HepG2 (cell line): ENCODE data around the gene TMEM127. TPM values are rescaled to one million over a fixed set of nuclear protein-coding genes. Genes with fewer than 3 reads are reported as not detected.

ENCODE experiments used
- ATAC-seq: fragments of 200-7000 bp; cut with Tn5 transposase; 3 replicates; pipeline ENCODE4 v1.9.1; 2020; ENCODE audit warnings: mild to moderate bottlenecking, moderate library complexity
- BruUV-seq: library from RNA; stranded (reverse); fragments of 400-500 nt; replicated peaks from 2 replicates; lab custom pipeline; 2021; lab: Mats Ljungman, UMichigan
- CTCF ChIA-PET: fragments of 300-600 bp; formaldehyde crosslinking; extraction: SDS; loops from one replicate; lab custom pipeline; 2021; ENCODE audit warnings: low total read pairs, inconsistent platforms, low intra/inter-chr PET ratio; lab: Yijun Ruan, JAX
- POLR2A ChIA-PET: fragments of 350-600 bp; sonication (Branson Sonifier 250); formaldehyde crosslinking; loops from one replicate; lab custom pipeline; 2020; ENCODE audit warnings: antibody characterized with exemption, inconsistent platforms; lab: Yijun Ruan, JAX
- DNase-seq: peaks from one replicate; pipeline ENCODE4 v3.0.0-alpha.2; 2015; ENCODE audit warnings: low spot score
- FAIRE-seq: peaks from 3 replicates; lab custom pipeline; 2011; peaks lifted over from hg19 to GRCh38; lab: Jason Lieb, UNC
- H2AFZ ChIP-seq: one replicate; pipeline ENCODE4 v1.6.1; 2011; ENCODE audit warnings: low read length, inconsistent platforms
- H3K27ac ChIP-seq: fragments of 300-600 bp; 3 replicates; pipeline ENCODE4 v1.8.0; 2011; ENCODE audit warnings: mixed run types, mild to moderate bottlenecking, mixed read lengths, low read length, inconsistent platforms; ENCODE audit not compliant: insufficient read depth; ENCODE audit errors: extremely low read length
- H3K27me3 ChIP-seq, 2 experiments: fragments of 200-600 bp in 1 of 2; 2 replicates in 1 of 2; 3 replicates in 1 of 2; pipeline versions ENCODE4 v1.6.0 to v1.8.0; 2011; ENCODE audit warnings: low read length in 2 of 2, mild to moderate bottlenecking in 2 of 2, moderate library complexity in 2 of 2, inconsistent platforms in 1 of 2; ENCODE audit not compliant: insufficient read depth in 2 of 2, control insufficient read depth in 1 of 2
- H3K36me3 ChIP-seq, 2 experiments: fragments of 200-600 bp in 1 of 2; replicated peaks in 1 of 2; 2 replicates in 1 of 2; 3 replicates in 1 of 2; pipeline versions ENCODE4 v1.5.1 to v1.8.0; 2011; ENCODE audit warnings: low read length in 2 of 2, inconsistent platforms in 1 of 2; ENCODE audit not compliant: insufficient read depth in 2 of 2, control insufficient read depth in 1 of 2
- H3K4me1 ChIP-seq: 2 replicates; pipeline ENCODE4 v1.5.1; 2012; ENCODE audit warnings: low read length, inconsistent platforms; ENCODE audit not compliant: insufficient read depth
- H3K4me2 ChIP-seq: 2 replicates; pipeline ENCODE4 v1.6.0; 2011; ENCODE audit warnings: low read depth, low read length, inconsistent platforms
- H3K4me3 ChIP-seq, 3 experiments: fragments of 200-600 bp in 1 of 3; sonication (generic), shearing (Covaris generic) in 1 of 3; replicated peaks in 1 of 3; 2 replicates each; pipeline ENCODE4 v1.5.1; 2011 to 2016; ENCODE audit warnings: low read length in 3 of 3, inconsistent platforms in 2 of 3, low read depth in 2 of 3, mild to moderate bottlenecking in 2 of 3, control low read depth in 1 of 3, mixed read lengths in 1 of 3; ENCODE audit not compliant: insufficient read depth in 1 of 3
- H3K79me2 ChIP-seq: one replicate; pipeline ENCODE4 v1.6.1; 2011; ENCODE audit warnings: low read length, inconsistent platforms; ENCODE audit not compliant: insufficient read depth
- H3K9ac ChIP-seq: 2 replicates; pipeline ENCODE4 v1.6.0; 2011; ENCODE audit warnings: mild to moderate bottlenecking, low read depth, low read length, inconsistent platforms; ENCODE audit not compliant: insufficient read depth
- H3K9me3 ChIP-seq: 2 replicates; pipeline ENCODE4 v1.5.1; 2012; ENCODE audit warnings: mild to moderate bottlenecking, low read length
- H4K20me1 ChIP-seq: 2 replicates; pipeline ENCODE4 v1.6.0; 2011; ENCODE audit warnings: inconsistent platforms, mild to moderate bottlenecking, low read length, moderate library complexity; ENCODE audit not compliant: insufficient read depth
- AHDC1 ChIP-seq: sonication (generic); formaldehyde crosslinking; IDR thresholded peaks from 2 replicates; pipeline ENCODE4 v1.5.1; 2020; ENCODE audit warnings: mild to moderate bottlenecking, missing genetic modification reagents, borderline replicate concordance
- POGK ChIP-seq: sonication (generic); formaldehyde crosslinking; conservative IDR thresholded peaks from 2 replicates; pipeline ENCODE4 v1.8.0; 2022; ENCODE audit warnings: mild to moderate bottlenecking, moderate library complexity, missing genetic modification reagents
- POLR2G ChIP-seq: fragments of 200-400 bp; formaldehyde crosslinking; IDR thresholded peaks from 2 replicates; pipeline ENCODE4 v1.6.1; 2018; ENCODE audit warnings: mild to moderate bottlenecking, low read depth, low read length, moderate library complexity
- PRDM15 ChIP-seq: sonication (generic); formaldehyde crosslinking; IDR thresholded peaks from 2 replicates; pipeline ENCODE4 v1.4.0; 2020; ENCODE audit warnings: missing genetic modification reagents
- SNAPC2 ChIP-seq: sonication (generic); formaldehyde crosslinking; IDR thresholded peaks from 2 replicates; pipeline ENCODE4 v1.8.1; 2022; ENCODE audit warnings: mild to moderate bottlenecking, missing genetic modification reagents
- TCF7 ChIP-seq: sonication (generic); IDR thresholded peaks from 2 replicates; pipeline ENCODE4 v1.6.1; 2016; ENCODE audit warnings: antibody characterized with exemption, low read depth
- ZNF883 ChIP-seq: sonication (generic); formaldehyde crosslinking; IDR thresholded peaks from 2 replicates; pipeline ENCODE4 v1.5.1; 2020; ENCODE audit warnings: mild to moderate bottlenecking, missing genetic modification reagents; ENCODE audit errors: not compliant biosample characterization
- WGBS: methylation state at CpG from one replicate; pipeline ENCODE4 v1.1.6; 2017; ENCODE audit warnings: low lambda C conversion rate; 5-methylcytosine and 5-hydroxymethylcytosine counted together
- in situ Hi-C: cut with HindIII; loops from 2 replicates; pipeline ENCODE4 v1.10.0; 2017; ENCODE audit warnings: low pct_unique_long_range_greater_than_20kb; ENCODE audit not compliant: extremely low pct_ligation_motif_present
- intact Hi-C: fragments of 100-400 bp; cut with micrococcal nuclease; formaldehyde crosslinking; loops from one replicate; pipeline ENCODE4 v1.10.0; 2022; ENCODE audit not compliant: unreplicated experiment
- polyA plus RNA-seq, 8 experiments: library from polyadenylated mRNA; depleted of rRNA in 3 of 8; stranded (reverse) in 7 of 8; unstranded in 1 of 8; fragments of >200 nt; fragmentation: Illumina TruSeq in 4 of 8; extraction: Trizol in 4 of 8; gene quantifications; 2 replicates each; pipeline versions ENCODE4 v1.2.1 to v1.2.3, GENCODE V29; 2011 to 2016; ENCODE audit warnings: low read depth in 4 of 8, missing spikeins in 1 of 8, mixed read lengths in 1 of 8; ENCODE audit not compliant: insufficient read depth in 1 of 8
- total RNA-seq, 5 experiments: library from RNA; depleted of rRNA; stranded (reverse); fragments of >200 nt; fragmentation: Illumina TruSeq; extraction: Trizol; gene quantifications; 2 replicates each; pipeline ENCODE4 v1.2.3, GENCODE V29; 2016; ENCODE audit warnings: low read depth in 1 of 5

TMEM127 gene
- total and polyA plus RNA-seq, 2 of the 13 experiments (the other 11 are each of a cell fraction or from before 2014, with no cell fraction given) = 21.5 to 33.9 TPM

- TF ChIP-seq ZNF883 (CRISPR knock-in tag) (no peak), TCF7 (no peak), POGK (CRISPR knock-in tag) (no peak), SNAPC2 (no peak), POLR2G (no peak)
Observed at GRCh38 chr2:96218508-96219131, 47.2 kb downstream of the TMEM127 start (continued).

GRCh38 chr2:96214554-96214953 lies 51.2 kb downstream of the TMEM127 start:
- 0 out of 2 replicates have a peak, but pooled peaks have one; percentile 28 for TF ChIP-seq PRDM15 (CRISPR knock-in tag)
- no peak for TF ChIP-seq AHDC1 (CRISPR knock-in tag)
- H3K9me3 ChIP-seq = no peaks in the 10 kb centered on the region
- in situ Hi-C loops = no loop called here
- H4K20me1 ChIP-seq = no peaks in the 10 kb centered on the region
- H3K79me2 ChIP-seq = peaks cover 11% of the 10 kb centered on the region
- CTCF ChIA-PET = no interaction called here
- no peak for DNase-seq
- ATAC-seq = no peak
- POLR2A ChIA-PET = no interaction called here
- H3K9ac ChIP-seq = no peak overlapping the region
- no TSS peak for BruUV-seq
- 87% methylated on average over 4 of the region's 4 CpGs for WGBS
- H3K4me1 ChIP-seq = peaks cover 18% of the 10 kb centered on the region
- H3K4me3 ChIP-seq = no peak overlapping the region
- FAIRE-seq = no peak
- no peak overlapping the region for H3K4me2 ChIP-seq
- H3K27me3 ChIP-seq = no peaks in the 10 kb centered on the region
- peaks cover 0 to 5% of the 10 kb centered on the region in 2 experiments; a peak in 2 of 5 replicates for H3K36me3 ChIP-seq
- H2AFZ ChIP-seq = no peak overlapping the region
- H3K27ac ChIP-seq = no peak overlapping the region
- intact Hi-C loops = no loop called here
